ENCODE results near the gene CD247.

Gene CD247

GRCh38 chr1:167454304-167454893, 63.9 kb downstream of the CD247 start:
- TF ChIP-seq CTCF (IDR thresholded peaks at IDR 0.05; ENCODE audit: low read depth, low read length, missing control alignments), result no peak
- in situ Hi-C loops (cut with HindIII; ENCODE audit: low sequenced_read_pairs), result no loop called here
- peak overlapping the region; percentile 63 for H3K4me3 ChIP-seq (ENCODE audit: low read depth, low read length)
- no peak for DNase-seq (ENCODE audit: low read depth)

- in situ Hi-C loops (cut with HindIII; ENCODE audit: low sequenced_read_pairs), result no loop called here
- no peak overlapping the region for H3K4me3 ChIP-seq (ENCODE audit: low read depth, low read length)
- no peak for TF ChIP-seq CTCF (IDR thresholded peaks at IDR 0.05; ENCODE audit: low read depth, low read length, missing control alignments)
- no peak for DNase-seq (ENCODE audit: low read depth)
Measured at GRCh38 chr1:167453123-167453522, 65.2 kb downstream of the CD247 start.

GRCh38 chr1:167452483-167452882, 65.8 kb downstream of the CD247 start:
- H3K4me3 ChIP-seq (ENCODE audit: low read depth, low read length), result no peak overlapping the region
- no peak for DNase-seq (ENCODE audit: low read depth)
- no peak for TF ChIP-seq CTCF (IDR thresholded peaks at IDR 0.05; ENCODE audit: low read depth, low read length, missing control alignments)
- in situ Hi-C loops (cut with HindIII; ENCODE audit: low sequenced_read_pairs), result no loop called here

GRCh38 chr1:167450843-167451242, 67.5 kb downstream of the CD247 start:
- H3K4me3 ChIP-seq (ENCODE audit: low read depth, low read length), result no peak overlapping the region
- TF ChIP-seq CTCF (IDR thresholded peaks at IDR 0.05; ENCODE audit: low read depth, low read length, missing control alignments), result no peak
- in situ Hi-C loops (cut with HindIII; ENCODE audit: low sequenced_read_pairs), result no loop called here
- no peak for DNase-seq (ENCODE audit: low read depth)

GRCh38 chr1:167447521-167448136, 70.7 kb downstream of the CD247 start:
- in situ Hi-C loops (cut with HindIII; ENCODE audit: low sequenced_read_pairs), result no loop called here
- TF ChIP-seq CTCF (IDR thresholded peaks at IDR 0.05; ENCODE audit: low read depth, low read length, missing control alignments), result no peak
- DNase-seq (ENCODE audit: low read depth), result no peak
- H3K4me3 ChIP-seq (ENCODE audit: low read depth, low read length), result no peak overlapping the region

- DNase-seq (ENCODE audit: low read depth), result no peak
- in situ Hi-C loops (cut with HindIII; ENCODE audit: low sequenced_read_pairs), result no loop called here
- H3K4me3 ChIP-seq (ENCODE audit: low read depth, low read length), result no peak overlapping the region
- no peak for TF ChIP-seq CTCF (IDR thresholded peaks at IDR 0.05; ENCODE audit: low read depth, low read length, missing control alignments)
Measured at GRCh38 chr1:167446966-167447365, 71.4 kb downstream of the CD247 start.
